ENCODE data around the gene RHOH.

Gene RHOH

GRCh38 chr4:40187386-40187906, 9.4 kb upstream of the RHOH start (continued):
- no peak for TF ChIP-seq CREB5 (CRISPR knock-in tag; IDR thresholded peaks at IDR 0.05; ENCODE audit: low read depth)

GRCh38 chr4:40190019-40190418, 6.8 kb upstream of the RHOH start:
- ATAC-seq: no peak

GRCh38 chr4:40190465-40190864, 6.4 kb upstream of the RHOH start:
- ATAC-seq: no peak
- TF ChIP-seq RARB (CRISPR knock-in tag; IDR thresholded peaks at IDR 0.05) (no peak), SNAI2 (CRISPR knock-in tag; IDR thresholded peaks at IDR 0.05) (no peak)

More at GRCh38 chr4:40190019-40190418, 6.8 kb upstream of the RHOH start:
- TF ChIP-seq RARB (CRISPR knock-in tag; IDR thresholded peaks at IDR 0.05) (no peak), CREB5 (CRISPR knock-in tag; IDR thresholded peaks at IDR 0.05; ENCODE audit: low read depth) (no peak), ZC3H10 (CRISPR knock-in tag; IDR thresholded peaks at IDR 0.05) (no peak), ARNTL (CRISPR knock-in tag; IDR thresholded peaks at IDR 0.05; ENCODE audit: borderline replicate concordance, low read depth) (no peak), PATZ1 (CRISPR knock-in tag; IDR thresholded peaks at IDR 0.05; ENCODE audit: borderline replicate concordance) (no peak), SNAI2 (CRISPR knock-in tag; IDR thresholded peaks at IDR 0.05) (no peak), ZNF8 (CRISPR knock-in tag; IDR thresholded peaks at IDR 0.05) (no peak), TOX (CRISPR knock-in tag; IDR thresholded peaks at IDR 0.05; ENCODE audit: borderline replicate concordance) (no peak), ZFP3 (CRISPR knock-in tag; IDR thresholded peaks at IDR 0.05) (no peak), TSHZ2 (CRISPR knock-in tag; IDR thresholded peaks at IDR 0.05) (no peak)

- ATAC-seq: no peak
- TF ChIP-seq RARB (CRISPR knock-in tag; IDR thresholded peaks at IDR 0.05) (no peak), ZC3H10 (CRISPR knock-in tag; IDR thresholded peaks at IDR 0.05) (no peak), TOX (CRISPR knock-in tag; IDR thresholded peaks at IDR 0.05; ENCODE audit: borderline replicate concordance) (no peak), ARNTL (CRISPR knock-in tag; IDR thresholded peaks at IDR 0.05; ENCODE audit: borderline replicate concordance, low read depth) (no peak), CREB5 (CRISPR knock-in tag; IDR thresholded peaks at IDR 0.05; ENCODE audit: low read depth) (no peak), ZNF70 (CRISPR knock-in tag; IDR thresholded peaks at IDR 0.05) (no peak), OSR1 (CRISPR knock-in tag; IDR thresholded peaks at IDR 0.05) (no peak), GLIS3 (CRISPR knock-in tag; IDR thresholded peaks at IDR 0.05) (no peak), TSHZ2 (CRISPR knock-in tag; IDR thresholded peaks at IDR 0.05) (no peak)
These were observed 5.7 kb upstream of the RHOH start for GRCh38 chr4:40190880-40191815.

Measured in SK-N-SH treated with all-trans-retinoic acid at 6 μM for 48 hours (cell line).